ENCODE data around the gene AADAT.

DNA sequence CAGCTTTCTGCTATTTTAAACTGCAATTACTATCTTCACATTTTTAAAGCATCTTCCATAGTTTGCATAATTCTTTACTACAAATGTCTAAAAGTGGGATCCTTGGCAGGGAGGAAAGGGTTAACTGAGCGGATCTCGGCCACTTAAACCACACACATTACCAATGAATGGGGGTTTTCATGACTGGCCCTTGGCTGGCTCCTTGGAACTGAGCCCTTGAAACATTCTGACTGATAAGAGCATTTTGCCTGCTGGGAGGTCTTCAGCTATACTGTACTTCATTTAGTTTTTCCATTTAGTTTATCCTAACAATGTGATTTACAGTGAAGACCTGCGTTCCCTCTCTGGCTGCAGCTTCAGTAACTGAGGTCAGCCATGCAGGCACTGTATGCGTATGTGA, 31.9 kb downstream of the AADAT start:
- no peak for TF ChIP-seq POLR2A (IDR thresholded peaks at IDR 0.05)
- no peak for TF ChIP-seq POLR2AphosphoS5 (IDR thresholded peaks at IDR 0.05)
